GM19452 (cell line): ENCODE measurements around the gene TMEM167A.

Experiments
- ATAC-seq: cut with Tn5 transposase; IDR thresholded peaks from one replicate; pipeline ENCODE4 v1.9.1; 2021; ENCODE audit not compliant: unreplicated experiment

Gene TMEM167A

GRCh38 chr5:83036991-83037575, 40.1 kb downstream of the TMEM167A start:
- no peak for ATAC-seq

- no peak for ATAC-seq
These were observed 41.7 kb downstream of the TMEM167A start for GRCh38 chr5:83035373-83036100.

GRCh38 chr5:83034528-83035207, 42.5 kb downstream of the TMEM167A start:
- ATAC-seq = no peak

GRCh38 chr5:83034036-83034435, 43.2 kb downstream of the TMEM167A start:
- no peak for ATAC-seq

GRCh38 chr5:83031381-83031780, 45.8 kb downstream of the TMEM167A start:
- ATAC-seq = no peak

- ATAC-seq = no peak
These were observed 47.3 kb downstream of the TMEM167A start for GRCh38 chr5:83029912-83030311.

GRCh38 chr5:83026930-83027687, 50.1 kb downstream of the TMEM167A start:
- ATAC-seq = peak; percentile 84

- peak; percentile 31 for ATAC-seq
These were observed 50.7 kb downstream of the TMEM167A start for GRCh38 chr5:83026516-83026915.

- ATAC-seq = no peak
These were observed 51.3 kb downstream of the TMEM167A start for GRCh38 chr5:83025690-83026478.

GRCh38 chr5:83022334-83022733, 54.9 kb downstream of the TMEM167A start:
- no peak for ATAC-seq

- ATAC-seq = no peak
These were observed 61.5 kb downstream of the TMEM167A start for GRCh38 chr5:83015676-83016075.

GRCh38 chr5:83011985-83012384, 65.2 kb downstream of the TMEM167A start:
- ATAC-seq = peak; percentile 99

- ATAC-seq = no peak
These were observed 67.8 kb downstream of the TMEM167A start for GRCh38 chr5:83009408-83009807.

GRCh38 chr5:83007755-83008154, 69.4 kb downstream of the TMEM167A start:
- no peak for ATAC-seq

GRCh38 chr5:83006683-83007283, 70.4 kb downstream of the TMEM167A start:
- ATAC-seq = no peak

- ATAC-seq = no peak
These were observed 73.4 kb downstream of the TMEM167A start for GRCh38 chr5:83003791-83004190.
